SU-DHL-6 (cell line): ENCODE measurements around the gene ANGPTL2.

ENCODE experiments used
- EZH2phosphoT487 ChIP-seq: fragments of 200-600 bp; sonication (generic), shearing (Covaris generic); conservative IDR thresholded peaks from 2 replicates; pipeline ENCODE4 v1.6.1; 2018; ENCODE audit warnings: mild to moderate bottlenecking, antibody characterized with exemption, low read length, moderate library complexity, mixed read lengths
- TF ChIP-seq, protein P1 (sequence below): fragments of 200-600 bp; sonication (generic); IDR thresholded peaks from one replicate; pipeline ENCODE4 v1.5.1; 2017; ENCODE audit warnings: antibody characterized with exemption, mild to moderate bottlenecking, low read length, moderate library complexity; ENCODE audit not compliant: insufficient read depth, poor library complexity, severe bottlenecking

DNA sequence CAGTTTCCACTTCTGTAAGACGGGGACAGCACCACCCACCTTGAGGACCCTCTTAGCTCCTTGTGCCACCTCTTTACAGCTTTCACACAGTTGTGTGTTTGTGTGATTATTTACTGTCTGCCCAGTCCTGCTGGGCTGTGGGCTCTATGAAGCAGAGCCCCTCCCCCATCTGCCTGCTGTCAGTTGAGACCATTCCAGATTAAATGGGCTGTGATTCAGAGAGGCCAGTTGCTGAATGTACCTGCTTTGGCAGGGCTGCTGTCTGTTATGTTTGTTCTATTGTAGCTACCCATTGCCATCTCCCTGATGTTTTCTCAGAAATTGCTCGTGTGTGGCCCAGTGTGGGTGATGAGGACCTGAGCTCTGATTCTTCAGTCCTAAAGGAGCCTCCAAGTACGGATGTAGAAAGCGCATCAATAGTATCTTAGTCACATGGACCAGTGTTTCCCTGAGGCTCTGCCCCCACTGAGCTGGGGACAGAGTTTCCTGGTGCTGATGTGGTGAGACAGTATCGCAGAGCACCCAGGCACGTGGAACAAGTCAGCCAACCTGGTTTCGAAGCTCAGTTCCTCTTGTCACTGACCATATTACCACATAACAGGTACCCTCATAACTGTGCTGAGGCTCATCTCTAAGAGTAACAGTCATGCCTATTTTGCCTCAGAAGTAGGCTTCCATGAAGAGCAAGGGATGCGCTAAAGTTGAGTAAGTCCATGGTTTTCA lies 3.7 kb downstream of the ANGPTL2 start:
- TF ChIP-seq, protein P1, sequence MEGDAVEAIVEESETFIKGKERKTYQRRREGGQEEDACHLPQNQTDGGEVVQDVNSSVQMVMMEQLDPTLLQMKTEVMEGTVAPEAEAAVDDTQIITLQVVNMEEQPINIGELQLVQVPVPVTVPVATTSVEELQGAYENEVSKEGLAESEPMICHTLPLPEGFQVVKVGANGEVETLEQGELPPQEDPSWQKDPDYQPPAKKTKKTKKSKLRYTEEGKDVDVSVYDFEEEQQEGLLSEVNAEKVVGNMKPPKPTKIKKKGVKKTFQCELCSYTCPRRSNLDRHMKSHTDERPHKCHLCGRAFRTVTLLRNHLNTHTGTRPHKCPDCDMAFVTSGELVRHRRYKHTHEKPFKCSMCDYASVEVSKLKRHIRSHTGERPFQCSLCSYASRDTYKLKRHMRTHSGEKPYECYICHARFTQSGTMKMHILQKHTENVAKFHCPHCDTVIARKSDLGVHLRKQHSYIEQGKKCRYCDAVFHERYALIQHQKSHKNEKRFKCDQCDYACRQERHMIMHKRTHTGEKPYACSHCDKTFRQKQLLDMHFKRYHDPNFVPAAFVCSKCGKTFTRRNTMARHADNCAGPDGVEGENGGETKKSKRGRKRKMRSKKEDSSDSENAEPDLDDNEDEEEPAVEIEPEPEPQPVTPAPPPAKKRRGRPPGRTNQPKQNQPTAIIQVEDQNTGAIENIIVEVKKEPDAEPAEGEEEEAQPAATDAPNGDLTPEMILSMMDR = no peak
- no peak for TF ChIP-seq EZH2phosphoT487
